Activated naive CD8-positive, alpha-beta T cell treated with anti-CD3 and anti-CD28 coated beads for 36 hours (primary cell): ENCODE results near the gene UROC1. TPM values are rescaled to one million over a fixed set of nuclear protein-coding genes. Genes with fewer than 3 reads are reported as not detected.

Experiments used
- DNase-seq: peaks from one replicate; pipeline ENCODE4 v3.0.0; 2021
- H3K27ac Mint-ChIP-seq: one replicate; pipeline ENCODE4 v1.8.0; 2022; ENCODE audit warnings: mild to moderate bottlenecking, moderate library complexity, mixed read lengths
- H3K27me3 Mint-ChIP-seq: one replicate; pipeline ENCODE4 v1.8.0; 2022; ENCODE audit warnings: mild to moderate bottlenecking, mixed read lengths
- H3K36me3 Mint-ChIP-seq: one replicate; pipeline ENCODE4 v1.8.0; 2021; ENCODE audit warnings: mild to moderate bottlenecking, mixed read lengths
- H3K4me1 Mint-ChIP-seq: one replicate; pipeline ENCODE4 v1.8.0; 2021; ENCODE audit warnings: mixed read lengths
- H3K4me3 Mint-ChIP-seq: one replicate; pipeline ENCODE4 v1.8.0; 2022; ENCODE audit warnings: mild to moderate bottlenecking, moderate library complexity, mixed read lengths
- H3K9me3 Mint-ChIP-seq: one replicate; pipeline ENCODE4 v1.8.0; 2022; ENCODE audit warnings: mixed read lengths
- total RNA-seq, 2 experiments: library from RNA; stranded (reverse); gene quantifications; one replicate each; pipeline ENCODE4 v1.2.3, GENCODE V29; 2021

UROC1 gene
- total RNA-seq, 2 experiments from 2014 or later: not detected

DNA sequence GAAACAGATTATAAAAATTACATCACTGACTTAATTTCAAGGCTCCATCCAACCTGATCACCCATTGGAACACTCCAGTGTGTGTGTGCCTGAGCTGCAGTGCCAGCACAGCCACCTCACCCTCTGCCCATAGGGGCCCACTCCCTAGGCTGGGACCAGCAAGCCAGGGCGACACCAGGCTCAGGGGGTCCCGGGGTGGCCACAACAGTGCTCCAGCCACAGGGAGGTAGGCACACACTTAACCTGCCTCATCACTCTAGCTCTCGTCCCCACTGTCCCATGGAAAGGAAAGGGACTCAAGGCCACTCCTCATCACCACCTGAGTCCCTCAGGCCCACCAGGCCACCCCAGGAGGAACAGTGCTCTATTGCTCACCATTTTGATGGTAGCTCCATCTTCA lies 66.8 kb downstream of the UROC1 start:
- Mint-ChIP-seq H3K9me3 (no peaks in the 10 kb centered on the region), H3K27me3 (no peaks in the 10 kb centered on the region), H3K4me1 (no peaks in the 10 kb centered on the region), H3K27ac (no peak overlapping the region), H3K4me3 (no peak overlapping the region), H3K36me3 (peaks cover 12% of the 10 kb centered on the region)
- DNase-seq: no peak

GRCh38 chr3:126450219-126450618 lies 67.4 kb downstream of the UROC1 start:
- Mint-ChIP-seq H3K4me1 (no peaks in the 10 kb centered on the region), H3K9me3 (no peaks in the 10 kb centered on the region), H3K27ac (no peak overlapping the region), H3K36me3 (peaks cover 11% of the 10 kb centered on the region), H3K4me3 (no peak overlapping the region), H3K27me3 (no peaks in the 10 kb centered on the region)
- DNase-seq: no peak

DNA sequence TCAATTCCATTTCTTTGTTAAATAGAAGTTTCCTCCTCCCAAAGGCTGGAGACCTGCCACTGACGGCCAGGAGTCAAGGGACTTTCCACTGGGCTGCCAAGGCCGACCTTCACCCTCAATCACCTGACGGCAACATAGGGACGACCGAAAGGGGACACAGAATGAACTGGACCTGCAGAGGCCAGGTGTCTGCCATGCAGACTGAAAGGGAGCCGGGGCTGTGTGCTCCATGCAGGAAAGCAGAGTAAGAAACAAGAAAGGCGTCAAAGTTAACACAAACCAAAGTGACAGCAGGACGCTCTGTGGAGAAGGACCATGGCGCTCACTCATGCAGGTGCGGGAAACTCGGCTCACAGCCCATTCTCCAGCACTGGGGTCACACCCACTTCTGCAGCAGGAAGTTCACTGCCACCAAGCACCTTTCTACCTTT lies 67.9 kb downstream of the UROC1 start:
- peaks cover 9% of the 10 kb centered on the region for H3K36me3 Mint-ChIP-seq
- H3K27ac Mint-ChIP-seq: peak overlapping the region; percentile 25
- H3K4me1 Mint-ChIP-seq: no peaks in the 10 kb centered on the region
- H3K9me3 Mint-ChIP-seq: no peaks in the 10 kb centered on the region
- H3K4me3 Mint-ChIP-seq: no peak overlapping the region
- DNase-seq: no peak
- H3K27me3 Mint-ChIP-seq: no peaks in the 10 kb centered on the region

DNA sequence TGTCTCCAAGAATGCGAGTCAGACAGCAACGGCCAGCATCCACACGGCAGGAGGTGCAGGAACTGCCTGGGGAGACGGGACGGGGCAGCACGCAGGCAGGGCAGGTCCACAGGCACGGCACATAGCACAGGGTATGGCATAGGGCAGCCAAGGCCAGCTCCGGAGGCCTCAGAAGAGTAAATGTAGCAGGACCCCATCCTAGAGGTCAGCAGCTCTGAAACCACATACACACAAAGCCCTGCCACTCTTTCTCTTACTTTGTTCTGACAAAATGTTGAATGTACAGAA lies 68.7 kb downstream of the UROC1 start:
- no peaks in the 10 kb centered on the region for H3K9me3 Mint-ChIP-seq
- no peaks in the 10 kb centered on the region for H3K27me3 Mint-ChIP-seq
- no peak for DNase-seq
- H3K4me1 Mint-ChIP-seq: no peaks in the 10 kb centered on the region
- H3K36me3 Mint-ChIP-seq: peaks cover 6% of the 10 kb centered on the region
- no peak overlapping the region for H3K27ac Mint-ChIP-seq
- H3K4me3 Mint-ChIP-seq: no peak overlapping the region

GRCh38 chr3:126448136-126448892 lies 69.3 kb downstream of the UROC1 start:
- no peak overlapping the region for H3K27ac Mint-ChIP-seq
- no peak overlapping the region for H3K4me3 Mint-ChIP-seq
- no peaks in the 10 kb centered on the region for H3K9me3 Mint-ChIP-seq
- H3K4me1 Mint-ChIP-seq: no peaks in the 10 kb centered on the region
- no peaks in the 10 kb centered on the region for H3K27me3 Mint-ChIP-seq
- DNase-seq: no peak
- peaks cover 6% of the 10 kb centered on the region for H3K36me3 Mint-ChIP-seq

- Mint-ChIP-seq H3K36me3 (peaks cover 6% of the 10 kb centered on the region), H3K27me3 (no peaks in the 10 kb centered on the region), H3K4me3 (no peak overlapping the region), H3K9me3 (no peaks in the 10 kb centered on the region), H3K4me1 (no peaks in the 10 kb centered on the region), H3K27ac (no peak overlapping the region)
- DNase-seq: no peak
These were observed 70.0 kb downstream of the UROC1 start for GRCh38 chr3:126447456-126448106.

DNA sequence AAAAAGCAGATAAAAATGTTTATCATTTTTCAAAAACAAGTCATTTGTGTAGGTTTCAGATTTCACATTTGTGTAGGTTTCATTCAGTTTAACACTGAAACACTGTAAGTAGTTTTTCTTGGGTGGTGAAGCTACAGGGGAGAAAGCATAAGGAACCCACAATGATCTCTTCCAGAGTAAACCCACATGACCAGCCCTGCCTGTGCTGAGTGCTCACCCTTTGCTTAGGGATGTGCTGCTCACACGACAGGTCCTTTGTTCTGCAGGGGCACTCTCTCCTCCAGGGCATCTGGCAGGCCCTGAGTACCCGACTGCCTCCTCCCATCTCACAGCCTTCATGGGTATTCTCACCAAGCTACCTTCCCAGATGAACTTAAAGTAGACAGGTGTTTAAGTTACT lies 70.8 kb downstream of the UROC1 start:
- no peak overlapping the region for H3K4me3 Mint-ChIP-seq
- no peak for DNase-seq
- H3K9me3 Mint-ChIP-seq: no peaks in the 10 kb centered on the region
- no peak overlapping the region for H3K27ac Mint-ChIP-seq
- peaks cover 3% of the 10 kb centered on the region for H3K36me3 Mint-ChIP-seq
- H3K27me3 Mint-ChIP-seq: no peaks in the 10 kb centered on the region
- no peaks in the 10 kb centered on the region for H3K4me1 Mint-ChIP-seq

- Mint-ChIP-seq H3K27me3 (no peaks in the 10 kb centered on the region), H3K4me1 (no peaks in the 10 kb centered on the region), H3K36me3 (no peaks in the 10 kb centered on the region), H3K4me3 (no peak overlapping the region), H3K9me3 (no peaks in the 10 kb centered on the region), H3K27ac (no peak overlapping the region)
- DNase-seq: no peak
These were observed 71.3 kb downstream of the UROC1 start for GRCh38 chr3:126446301-126446700.

DNA sequence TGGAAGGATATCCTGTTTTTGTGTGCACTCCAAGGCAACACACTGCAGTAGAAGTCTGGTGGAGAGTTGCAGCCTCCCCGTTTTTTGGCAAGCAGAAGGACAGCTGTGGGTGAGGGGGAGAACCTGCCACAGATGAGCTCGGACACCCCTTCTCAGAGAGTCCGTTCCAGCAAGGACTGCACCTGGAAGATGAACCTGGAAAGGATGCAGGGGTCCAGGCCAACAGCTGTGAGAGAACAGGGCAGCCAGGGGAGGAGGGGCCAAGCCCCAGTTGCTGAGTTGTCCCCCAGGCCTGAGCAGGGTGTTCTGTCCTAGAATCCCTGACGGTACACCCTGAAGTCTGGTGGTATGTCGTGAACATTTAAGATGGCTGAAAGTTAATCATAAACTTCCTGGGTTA lies 72.1 kb downstream of the UROC1 start:
- no peak overlapping the region for H3K27ac Mint-ChIP-seq
- H3K4me1 Mint-ChIP-seq: no peaks in the 10 kb centered on the region
- no peaks in the 10 kb centered on the region for H3K9me3 Mint-ChIP-seq
- no peak overlapping the region for H3K4me3 Mint-ChIP-seq
- H3K36me3 Mint-ChIP-seq: peaks cover under 1% of the 10 kb centered on the region
- no peak for DNase-seq
- H3K27me3 Mint-ChIP-seq: no peaks in the 10 kb centered on the region

- no peaks in the 10 kb centered on the region for H3K27me3 Mint-ChIP-seq
- H3K4me3 Mint-ChIP-seq: no peak overlapping the region
- H3K36me3 Mint-ChIP-seq: peaks cover 5% of the 10 kb centered on the region
- H3K4me1 Mint-ChIP-seq: no peaks in the 10 kb centered on the region
- no peaks in the 10 kb centered on the region for H3K9me3 Mint-ChIP-seq
- H3K27ac Mint-ChIP-seq: no peak overlapping the region
- DNase-seq: no peak
These were observed 74.7 kb downstream of the UROC1 start for GRCh38 chr3:126442856-126443242.

DNA sequence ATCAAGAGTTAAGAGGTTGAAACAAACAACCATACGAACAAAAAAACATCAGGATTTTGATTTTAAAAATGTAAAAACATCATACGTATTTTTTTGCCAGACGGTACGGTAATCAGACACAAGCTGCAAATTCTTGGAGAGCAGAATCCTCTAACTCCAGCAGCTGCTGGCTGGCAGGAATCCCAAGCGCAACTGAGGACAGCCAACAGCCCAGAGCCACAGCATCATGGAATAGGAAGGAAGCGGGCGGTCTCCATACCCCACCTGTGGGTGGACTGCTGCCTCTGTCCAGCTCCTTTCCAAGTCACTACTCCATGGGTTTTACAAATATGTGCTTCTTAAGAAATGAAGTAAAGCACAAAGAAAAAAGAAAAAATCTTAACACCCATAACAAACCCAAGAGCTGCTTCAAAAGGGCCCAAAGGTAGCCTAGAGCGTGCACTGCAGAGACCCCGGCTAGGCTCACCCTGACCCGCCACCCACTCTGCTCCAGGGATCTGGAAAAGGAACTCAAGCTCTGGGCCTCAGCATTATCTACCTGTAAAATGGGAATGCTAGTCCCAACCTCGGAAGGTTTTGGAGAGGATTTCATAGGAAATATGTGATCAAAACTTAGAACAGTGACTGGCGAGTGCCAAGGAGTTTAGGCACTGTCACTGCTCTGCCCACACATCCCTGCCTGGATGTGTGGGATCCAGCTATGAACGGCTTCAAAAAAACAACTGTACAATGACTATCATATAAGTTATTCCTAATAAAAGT lies 75.3 kb downstream of the UROC1 start:
- no peaks in the 10 kb centered on the region for H3K9me3 Mint-ChIP-seq
- H3K36me3 Mint-ChIP-seq: peaks cover 5% of the 10 kb centered on the region
- H3K4me3 Mint-ChIP-seq: no peak overlapping the region
- H3K27me3 Mint-ChIP-seq: no peaks in the 10 kb centered on the region
- H3K27ac Mint-ChIP-seq: no peak overlapping the region
- no peak for DNase-seq
- H3K4me1 Mint-ChIP-seq: no peaks in the 10 kb centered on the region

GRCh38 chr3:126441256-126441880 lies 76.2 kb downstream of the UROC1 start:
- Mint-ChIP-seq H3K36me3 (peaks cover 8% of the 10 kb centered on the region), H3K9me3 (no peaks in the 10 kb centered on the region), H3K27me3 (no peaks in the 10 kb centered on the region), H3K4me1 (no peaks in the 10 kb centered on the region), H3K4me3 (no peak overlapping the region), H3K27ac (no peak overlapping the region)
- DNase-seq: no peak

- Mint-ChIP-seq H3K4me3 (no peak overlapping the region), H3K27me3 (no peaks in the 10 kb centered on the region), H3K27ac (no peak overlapping the region)
These were observed 76.9 kb downstream of the UROC1 start for GRCh38 chr3:126440709-126440995.

DNA sequence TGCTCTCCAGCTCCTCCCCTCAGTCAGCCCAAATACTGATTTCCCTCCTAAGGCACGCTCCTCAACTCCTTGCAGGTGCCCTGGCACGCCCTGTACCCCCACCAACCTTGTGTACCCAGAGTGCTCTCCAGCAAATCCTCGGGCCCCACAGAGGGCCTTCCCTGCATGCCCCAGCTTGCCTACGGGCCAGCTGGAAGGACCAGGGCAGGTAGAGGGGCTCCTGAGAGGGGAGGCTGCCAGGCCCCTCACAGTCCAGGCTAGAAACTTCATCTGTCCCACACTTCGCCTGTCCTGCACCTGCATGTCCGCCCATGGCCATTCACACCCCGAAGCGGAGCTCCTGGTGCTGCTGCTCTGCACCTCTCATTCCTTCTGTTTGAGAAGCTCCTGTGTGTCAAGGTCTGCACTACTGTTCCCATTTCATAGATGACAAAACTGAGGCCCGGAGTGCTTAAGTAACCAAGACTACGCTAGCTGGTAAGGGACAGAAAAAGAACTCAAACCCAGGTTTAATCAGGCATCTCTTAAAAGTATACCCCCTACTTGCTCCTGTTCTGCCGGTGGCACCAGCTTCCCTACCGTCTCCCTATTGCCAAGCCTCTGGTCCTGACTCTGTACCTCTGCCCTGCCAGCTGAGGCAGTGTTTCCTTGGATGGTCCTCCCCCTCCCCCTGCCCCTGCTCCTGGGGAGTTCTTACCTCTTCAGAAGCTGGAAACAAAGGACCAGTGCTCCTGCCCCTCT lies 77.4 kb downstream of the UROC1 start:
- no peak overlapping the region for H3K4me3 Mint-ChIP-seq
- H3K9me3 Mint-ChIP-seq: no peaks in the 10 kb centered on the region
- H3K27me3 Mint-ChIP-seq: no peaks in the 10 kb centered on the region
- H3K36me3 Mint-ChIP-seq: peaks cover 8% of the 10 kb centered on the region
- DNase-seq: no peak
- H3K4me1 Mint-ChIP-seq: no peaks in the 10 kb centered on the region
- no peak overlapping the region for H3K27ac Mint-ChIP-seq

More at GRCh38 chr3:126440709-126440995, 76.9 kb downstream of the UROC1 start:
- DNase-seq: no peak
- Mint-ChIP-seq H3K4me1 (no peaks in the 10 kb centered on the region), H3K36me3 (peaks cover 8% of the 10 kb centered on the region), H3K9me3 (no peaks in the 10 kb centered on the region)
